H9 (cell line): ENCODE data around the gene PRKCA. TPM values are rescaled to one million over a fixed set of nuclear protein-coding genes. Genes with fewer than 3 reads are reported as not detected.

ENCODE experiments used
- DNase-seq: peaks from one replicate; pipeline ENCODE4 v3.0.0-alpha.2; 2017
- H2AFZ ChIP-seq: one replicate; pipeline ENCODE4 v1.6.1; 2013; ENCODE audit warnings: mild to moderate bottlenecking, low read length, control low read depth, moderate library complexity
- H2AK5ac ChIP-seq: 2 replicates; pipeline ENCODE4 v1.6.1; 2013; ENCODE audit warnings: low read length, control low read depth, mixed read lengths; ENCODE audit not compliant: insufficient read length
- H2BK120ac ChIP-seq: one replicate; pipeline ENCODE4 v1.6.1; 2013; ENCODE audit warnings: low read depth, mild to moderate bottlenecking, low read length, control low read depth, inconsistent platforms; ENCODE audit not compliant: poor library complexity, severe bottlenecking
- H2BK12ac ChIP-seq: 2 replicates; pipeline ENCODE4 v1.6.1; 2013; ENCODE audit warnings: low read length, control low read depth, mixed read lengths, low read depth; ENCODE audit not compliant: insufficient read length
- H2BK15ac ChIP-seq: 2 replicates; pipeline ENCODE4 v1.6.1; 2013; ENCODE audit warnings: low read depth, low read length, control low read depth
- H2BK20ac ChIP-seq: one replicate; pipeline ENCODE4 v1.6.1; 2013; ENCODE audit warnings: low read depth, mild to moderate bottlenecking, low read length, control low read depth, inconsistent platforms; ENCODE audit not compliant: poor library complexity, severe bottlenecking
- H2BK5ac ChIP-seq: 2 replicates; pipeline ENCODE4 v1.6.1; 2013; ENCODE audit warnings: low read length, control low read depth, mixed read lengths; ENCODE audit not compliant: insufficient read length
- H3K14ac ChIP-seq: 2 replicates; pipeline ENCODE4 v1.6.1; 2013; ENCODE audit warnings: low read length, control low read depth; ENCODE audit not compliant: insufficient read depth
- H3K18ac ChIP-seq: 2 replicates; pipeline ENCODE4 v1.6.1; 2013; ENCODE audit warnings: low read depth, mild to moderate bottlenecking, mixed read lengths, low read length, control low read depth; ENCODE audit not compliant: insufficient read length
- H3K23ac ChIP-seq: 2 replicates; pipeline ENCODE4 v1.6.1; 2013; ENCODE audit warnings: low read length, control low read depth, mixed read lengths, low read depth; ENCODE audit not compliant: insufficient read length
- H3K23me2 ChIP-seq: 2 replicates; pipeline ENCODE4 v1.6.1; 2013; ENCODE audit warnings: low read depth, mild to moderate bottlenecking, mixed read lengths, low read length, control low read depth; ENCODE audit not compliant: insufficient read length, poor library complexity, severe bottlenecking
- H3K27ac ChIP-seq: 2 replicates; pipeline ENCODE4 v1.5.1; 2013; ENCODE audit warnings: low read length, control low read depth, mixed read lengths, low read depth; ENCODE audit not compliant: insufficient read length
- H3K27me3 ChIP-seq: 2 replicates; pipeline ENCODE4 v1.6.1; 2013; ENCODE audit warnings: low read length, control low read depth, inconsistent platforms; ENCODE audit not compliant: insufficient read depth
- H3K4ac ChIP-seq: 2 replicates; pipeline ENCODE4 v1.6.1; 2013; ENCODE audit warnings: low read depth, mild to moderate bottlenecking, control low read depth, inconsistent platforms, low read length, moderate library complexity
- H3K4me1 ChIP-seq: 2 replicates; pipeline ENCODE4 v1.6.1; 2013; ENCODE audit warnings: low read length, control low read depth, inconsistent platforms; ENCODE audit not compliant: insufficient read depth
- H3K4me2 ChIP-seq: 2 replicates; pipeline ENCODE4 v1.6.1; 2013; ENCODE audit warnings: low read length, control low read depth, mixed read lengths; ENCODE audit not compliant: insufficient read length, insufficient read depth
- H3K56ac ChIP-seq: 2 replicates; pipeline ENCODE4 v1.6.1; 2013; ENCODE audit warnings: low read depth, mild to moderate bottlenecking, mixed read lengths, low read length, control low read depth; ENCODE audit not compliant: insufficient read length
- H3K79me1 ChIP-seq: 2 replicates; pipeline ENCODE4 v1.6.1; 2013; ENCODE audit warnings: low read depth, mild to moderate bottlenecking, moderate library complexity, low read length, control low read depth, inconsistent platforms; ENCODE audit not compliant: insufficient read depth, poor library complexity, severe bottlenecking
- H3K79me2 ChIP-seq: 2 replicates; pipeline ENCODE4 v1.6.1; 2013; ENCODE audit warnings: low read length, control low read depth, inconsistent platforms; ENCODE audit not compliant: insufficient read depth
- H3K9ac ChIP-seq: 2 replicates; pipeline ENCODE4 v1.6.1; 2013; ENCODE audit warnings: low read length, control low read depth, mixed read lengths; ENCODE audit not compliant: insufficient read length; ENCODE audit errors: extremely low read depth
- H3K9me3 ChIP-seq: one replicate; pipeline ENCODE4 v1.6.1; 2013; ENCODE audit warnings: low read depth, low read length, inconsistent platforms; ENCODE audit not compliant: control insufficient read depth
- H3T11ph ChIP-seq: one replicate; pipeline ENCODE4 v1.6.1; 2013; ENCODE audit warnings: mild to moderate bottlenecking, low read length, control low read depth, inconsistent platforms
- H4K20me1 ChIP-seq: one replicate; pipeline ENCODE4 v1.6.1; 2013; ENCODE audit not compliant: control insufficient read depth, insufficient read length, insufficient read depth
- H4K5ac ChIP-seq: 2 replicates; pipeline ENCODE4 v1.6.1; 2013; ENCODE audit warnings: low read depth, mild to moderate bottlenecking, mixed read lengths, low read length, control low read depth; ENCODE audit not compliant: insufficient read length
- H4K8ac ChIP-seq: replicated peaks from 2 replicates; pipeline ENCODE4 v1.6.1; 2013; ENCODE audit warnings: low read length, control low read depth, mixed read lengths, low read depth; ENCODE audit not compliant: insufficient read length
- H4K91ac ChIP-seq: 2 replicates; pipeline ENCODE4 v1.6.1; 2013; ENCODE audit warnings: low read depth, mild to moderate bottlenecking, moderate library complexity, mixed read lengths, low read length, control low read depth; ENCODE audit not compliant: insufficient read length
- H3K27ac Mint-ChIP-seq, 3 experiments: 2 replicates in 2 of 3; 3 replicates in 1 of 3; pipeline ENCODE4 v1.8.0; 2020 to 2021; ENCODE audit warnings: mixed read lengths in 3 of 3, mild to moderate bottlenecking in 1 of 3, moderate library complexity in 1 of 3
- H3K27me3 Mint-ChIP-seq: 2 replicates; pipeline ENCODE4 v1.8.0; 2021; ENCODE audit warnings: low read depth, mild to moderate bottlenecking, moderate library complexity, mixed read lengths
- H3K36me3 Mint-ChIP-seq, 3 experiments: 2 replicates in 2 of 3; 3 replicates in 1 of 3; pipeline ENCODE4 v1.8.0; 2020 to 2021; ENCODE audit warnings: low read depth in 3 of 3, mixed read lengths in 3 of 3; ENCODE audit not compliant: insufficient read depth in 1 of 3
- H3K4me1 Mint-ChIP-seq, 2 experiments: 2 replicates each; pipeline ENCODE4 v1.8.0; 2020; ENCODE audit warnings: mixed read lengths in 2 of 2
- H3K4me3 Mint-ChIP-seq, 2 experiments: 2 replicates in 1 of 2; 3 replicates in 1 of 2; pipeline ENCODE4 v1.8.0; 2020 to 2021; ENCODE audit warnings: mild to moderate bottlenecking in 2 of 2, mixed read lengths in 2 of 2, moderate library complexity in 1 of 2
- H3K9me3 Mint-ChIP-seq, 2 experiments: 2 replicates in 1 of 2; 3 replicates in 1 of 2; pipeline ENCODE4 v1.8.0; 2020; ENCODE audit warnings: mild to moderate bottlenecking in 2 of 2, mixed read lengths in 2 of 2, moderate library complexity in 1 of 2
- CTCF ChIP-seq: fragments of 200-600 bp; sonication (generic); conservative IDR thresholded peaks from 3 replicates; pipeline ENCODE4 v1.8.0; 2021; ENCODE audit warnings: antibody characterized with exemption, mild to moderate bottlenecking
- WGBS: extraction: QIAGEN DNeasy Blood & Tissue Kit; methylation state at CpG from one replicate; pipeline ENCODE4 v1.1.7; 2013; ENCODE audit warnings: missing lambda C conversion rate, low lambda C conversion rate, mixed read lengths; ENCODE audit not compliant: insufficient read length; ENCODE audit errors: extremely low coverage; 5-methylcytosine and 5-hydroxymethylcytosine counted together
- total RNA-seq: library from RNA; stranded (reverse); gene quantifications from 2 replicates; pipeline ENCODE4 v1.2.1, GENCODE V29; 2021

PRKCA gene
- total RNA-seq, 1 experiment from 2014 or later: 10.5 TPM

- Histone ChIP-seq H3K27ac (no peak overlapping the region), H3K79me1 (no peaks in the 10 kb centered on the region), H2BK15ac (no peak overlapping the region), H3T11ph (no peak overlapping the region), H2AK5ac (no peak overlapping the region), H3K14ac (no peak overlapping the region), H3K4me1 (no peaks in the 10 kb centered on the region; the same call in 1 of the 2 replicates), H3K4ac (no peak overlapping the region), H2BK120ac (no peak overlapping the region), H4K5ac (no peak overlapping the region), H2BK5ac (no peak overlapping the region), H4K91ac (no peak overlapping the region), H3K4me2 (no peak overlapping the region), H3K56ac (no peak overlapping the region), H3K18ac (no peak overlapping the region), H3K27me3 (no peaks in the 10 kb centered on the region), H2BK20ac (no peak overlapping the region), H2BK12ac (no peak overlapping the region), H3K9me3 (no peaks in the 10 kb centered on the region), H4K8ac (no peak overlapping the region), H2AFZ (no peak overlapping the region), H3K9ac (no peak overlapping the region), H3K79me2 (no peaks in the 10 kb centered on the region), H3K23me2 (no peaks in the 10 kb centered on the region), H4K20me1 (no peaks in the 10 kb centered on the region), H3K23ac (no peak overlapping the region)
- no peak overlapping the region for H3K4me3 Mint-ChIP-seq
- no peak overlapping the region for H3K27ac Mint-ChIP-seq
- no peak for TF ChIP-seq CTCF
- H3K27me3 Mint-ChIP-seq: no peaks in the 10 kb centered on the region; the same call in 1 of the 2 replicates
- H3K9me3 Mint-ChIP-seq: peaks cover 8 to 9% of the 10 kb centered on the region in 2 experiments
- DNase-seq: no peak
- peaks cover 10 to 21% of the 10 kb centered on the region in 2 experiments for H3K4me1 Mint-ChIP-seq
- H3K36me3 Mint-ChIP-seq: peaks cover 4 to 22% (median 13%) of the 10 kb centered on the region in 3 experiments
- no CpG with 5 or more reads among the region's 3 CpGs for WGBS
These were observed 254.8 kb downstream of the PRKCA start for GRCh38 chr17:66557200-66557599.
